HG02885 (cell line): ENCODE results near the gene EOLA1.
"Not testable (repeated sequence)": the region's sequence is repeated elsewhere in the genome, so short reads cannot be mapped to it uniquely, and the experiment has no call there.

Experiments used
- ATAC-seq: cut with Tn5 transposase; IDR thresholded peaks from one replicate; pipeline ENCODE4 v1.9.1; 2021; ENCODE audit warnings: mild to moderate bottlenecking; ENCODE audit not compliant: unreplicated experiment, poor library complexity

Gene EOLA1

DNA sequence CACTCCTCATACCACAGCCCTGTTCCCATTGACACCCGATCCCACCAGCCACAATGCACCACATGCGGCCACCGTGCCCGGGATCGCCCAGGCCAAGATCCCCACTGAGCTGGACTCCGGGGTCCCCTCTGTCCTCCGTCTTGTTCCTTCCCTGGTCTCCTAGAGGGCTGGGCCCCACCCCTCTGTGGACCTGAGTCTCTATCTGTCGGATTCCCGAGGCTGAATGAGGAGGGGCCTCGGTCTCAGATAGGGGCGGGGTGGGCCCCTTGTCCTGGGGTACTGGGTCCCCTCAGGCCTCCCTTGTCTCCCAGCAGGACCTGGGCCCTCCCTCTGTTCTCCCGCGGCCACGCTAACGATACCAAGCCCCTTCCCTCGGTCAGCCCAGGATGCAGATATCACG is 44.8 kb downstream of the EOLA1 start:
- ATAC-seq: not testable (repeated sequence)

GRCh38 chrX:149587359-149587758 is 46.5 kb downstream of the EOLA1 start, which contains the start of gene MAGEA9B:
MAGEA9B (minus strand) TSS chrX:149587459; CDS start chrX:149583179, 4,280 bp downstream.
- ATAC-seq: not testable (repeated sequence)

DNA sequence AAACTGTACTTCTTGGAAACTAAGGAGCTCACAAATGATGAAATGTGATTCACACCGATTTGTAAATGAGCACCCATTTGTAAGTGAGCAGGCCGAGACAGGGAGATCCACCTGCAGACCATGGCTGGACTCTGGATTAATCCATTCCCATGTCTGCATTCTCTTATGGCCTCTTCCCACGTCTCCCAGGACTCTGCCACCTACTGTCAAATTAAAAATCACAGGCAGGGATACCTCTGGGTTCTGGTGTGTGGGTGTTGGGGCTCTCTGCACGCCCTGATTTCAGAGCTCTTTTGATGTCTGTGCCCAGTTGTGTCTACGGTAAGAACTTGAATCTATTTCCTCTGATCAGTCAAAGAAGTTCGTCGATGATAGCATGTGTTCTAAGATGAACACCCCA is 50.2 kb downstream of the EOLA1 start:
- ATAC-seq: not testable (repeated sequence)

DNA sequence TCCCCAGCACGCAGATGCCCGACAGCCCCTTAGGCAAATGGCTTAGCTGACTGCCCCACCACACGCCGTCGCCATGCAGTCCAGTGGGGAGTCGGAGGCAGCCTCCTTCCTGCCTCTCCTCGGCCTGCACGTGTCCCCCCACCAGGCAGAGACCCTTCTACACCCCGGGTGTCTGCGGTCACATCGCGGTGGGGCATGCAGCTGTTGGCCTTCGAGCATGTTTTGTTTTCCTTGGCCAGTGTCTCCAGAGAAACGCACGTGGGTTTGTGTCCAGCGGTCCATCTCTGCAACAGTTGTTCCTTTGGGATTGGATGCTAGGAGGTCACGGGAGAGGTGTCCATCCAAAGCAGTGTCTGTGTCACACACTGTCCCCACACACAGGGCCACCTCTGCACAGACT is 54.4 kb downstream of the EOLA1 start, which contains the start of gene HSFX2:
HSFX2 (minus strand) TSS at position 101 of the 400 bp plus-strand sequence. CDS start 614 bp downstream, outside the sequence.
- ATAC-seq: not testable (repeated sequence)

- ATAC-seq: not testable (repeated sequence)
Measured at GRCh38 chrX:149595943-149596342, 55.1 kb downstream of the EOLA1 start.
